ENCODE results near the gene TRIM49B. TPM values are rescaled to one million over a fixed set of nuclear protein-coding genes. Genes with fewer than 3 reads are reported as not detected.
"Not testable (repeated sequence)": the region's sequence is repeated elsewhere in the genome, so short reads cannot be mapped to it uniquely, and the experiment has no call there.

TRIM49B gene
- not detected for polyA plus RNA-seq (ENCODE audit: low read depth in 6 of 6)

DNA sequence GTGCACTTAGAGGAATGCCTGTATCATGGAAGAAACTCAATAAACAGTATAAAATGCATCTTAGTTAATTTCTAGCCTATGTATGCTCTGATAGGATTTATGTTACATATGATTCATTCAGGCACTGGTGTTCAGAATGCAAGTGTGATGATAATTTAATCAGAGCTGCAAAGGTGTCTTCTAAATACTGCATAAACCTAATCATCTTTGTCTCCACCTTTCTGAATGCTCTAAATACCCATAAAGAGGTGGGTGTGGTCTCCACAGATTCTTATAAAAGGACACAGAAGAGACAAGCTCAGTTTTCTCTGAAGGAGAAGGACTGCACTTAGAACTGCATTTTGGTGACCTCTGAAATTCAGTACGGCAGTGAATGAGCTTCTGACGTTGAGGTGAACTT lies at the start of gene TRIM49B:
Gene TRIM49B, plus strand, starts transcription at position 301 of the 400 bp plus-strand sequence. CDS start 2,777 bp downstream, outside the sequence.
- ATAC-seq (ENCODE audit: low read depth in 2 of 2); H3K9me3 Mint-ChIP-seq; H3K36me3 Mint-ChIP-seq; H3K4me1 Mint-ChIP-seq; H3K27ac Mint-ChIP-seq; H3K27me3 Mint-ChIP-seq; DNase-seq; H3K4me3 Mint-ChIP-seq: not testable (repeated sequence)

DNA sequence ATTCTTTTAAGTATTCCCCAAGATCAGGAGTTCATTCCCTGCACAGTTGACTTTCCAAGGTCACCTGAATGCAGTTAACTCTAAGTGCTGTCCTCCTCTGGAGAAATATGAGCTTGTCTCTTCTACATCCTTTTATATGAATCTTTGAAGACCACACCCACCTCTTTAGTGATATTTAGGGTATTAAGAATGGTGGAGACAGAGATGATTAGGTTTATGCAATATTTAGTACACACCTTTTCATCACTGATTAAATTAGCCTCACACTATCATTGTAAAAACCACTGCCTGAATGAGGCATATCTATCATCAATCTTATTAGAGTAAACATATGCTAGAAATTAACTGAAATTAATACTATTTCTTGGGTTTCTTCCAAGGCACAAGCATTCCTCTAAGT lies 44.8 kb upstream of the TRIM49B start, which contains the start of gene TRIM51G:
Gene TRIM51G, minus strand, starts transcription at position 101 of the 400 bp plus-strand sequence. CDS start 2,190 bp downstream, outside the sequence.
- H3K4me1 Mint-ChIP-seq; H3K27ac Mint-ChIP-seq; DNase-seq; H3K9me3 Mint-ChIP-seq; H3K4me3 Mint-ChIP-seq; H3K36me3 Mint-ChIP-seq; ATAC-seq (ENCODE audit: low read depth in 2 of 2); H3K27me3 Mint-ChIP-seq: not testable (repeated sequence)

DNA sequence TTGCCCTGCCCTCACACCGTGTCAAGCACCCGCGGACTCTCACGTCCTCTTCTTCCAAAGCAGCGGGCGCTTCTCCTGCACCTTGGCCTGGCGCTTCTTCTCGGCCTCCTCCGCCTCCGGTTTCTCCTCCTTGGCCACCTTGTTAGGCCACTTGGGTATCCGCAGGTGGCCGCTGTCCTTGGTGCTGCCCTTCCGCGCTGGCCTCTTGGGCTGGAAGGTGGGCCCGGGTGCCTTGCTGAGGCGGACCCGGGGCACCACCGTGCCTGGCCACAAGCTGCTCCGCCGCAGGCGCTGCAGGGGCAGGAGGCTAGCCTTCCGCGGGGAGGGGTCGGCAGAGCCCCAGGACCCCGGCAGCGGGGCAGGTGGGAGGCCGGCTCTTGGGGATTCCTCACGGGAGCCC lies 19.6 kb downstream of the TRIM49B start:
- not testable (repeated sequence) for ATAC-seq (ENCODE audit: low read depth in 2 of 2); H3K27ac Mint-ChIP-seq; DNase-seq; H3K4me3 Mint-ChIP-seq; H3K4me1 Mint-ChIP-seq; H3K36me3 Mint-ChIP-seq; H3K27me3 Mint-ChIP-seq
- peaks cover 0 to 24% (median 6%) of the 10 kb centered on the region in 7 donors for H3K9me3 Mint-ChIP-seq

DNA sequence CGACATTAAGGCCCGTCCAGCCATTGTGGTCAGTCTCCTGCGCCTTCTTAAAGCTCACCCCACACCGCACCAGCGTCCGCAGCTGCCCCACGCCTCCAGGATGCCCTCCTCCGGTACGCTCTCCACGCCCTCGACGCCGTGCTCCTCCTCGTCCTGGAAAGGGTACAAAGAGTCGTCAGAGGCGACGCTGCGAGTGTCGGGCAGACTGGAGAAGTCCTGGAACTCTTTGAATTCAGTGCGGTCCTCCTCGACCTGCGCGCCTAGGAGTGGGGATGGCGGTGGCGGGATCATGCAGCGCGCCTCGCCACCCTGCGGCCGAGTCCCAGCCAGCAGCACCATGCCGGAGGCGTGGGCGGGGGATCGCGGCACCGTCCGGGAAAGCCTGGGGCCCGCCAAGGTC lies 21.2 kb downstream of the TRIM49B start:
- not testable (repeated sequence) for H3K36me3 Mint-ChIP-seq; H3K27ac Mint-ChIP-seq; H3K4me1 Mint-ChIP-seq; DNase-seq; H3K4me3 Mint-ChIP-seq; H3K27me3 Mint-ChIP-seq; ATAC-seq (ENCODE audit: low read depth in 2 of 2)
- peaks cover 0 to 16% (median 2%) of the 10 kb centered on the region in 7 donors for H3K9me3 Mint-ChIP-seq

- not testable (repeated sequence) for H3K9me3 Mint-ChIP-seq; H3K27me3 Mint-ChIP-seq; ATAC-seq (ENCODE audit: low read depth in 2 of 2); DNase-seq; H3K4me1 Mint-ChIP-seq; H3K36me3 Mint-ChIP-seq; H3K4me3 Mint-ChIP-seq; H3K27ac Mint-ChIP-seq
Measured at GRCh38 chr11:49059012-49059411, 30.4 kb downstream of the TRIM49B start, which contains the start of gene TRIM64C. Gene TRIM64C (minus strand): TSS chr11:49059112. CDS start chr11:49059112, 0 bp downstream.

DNA sequence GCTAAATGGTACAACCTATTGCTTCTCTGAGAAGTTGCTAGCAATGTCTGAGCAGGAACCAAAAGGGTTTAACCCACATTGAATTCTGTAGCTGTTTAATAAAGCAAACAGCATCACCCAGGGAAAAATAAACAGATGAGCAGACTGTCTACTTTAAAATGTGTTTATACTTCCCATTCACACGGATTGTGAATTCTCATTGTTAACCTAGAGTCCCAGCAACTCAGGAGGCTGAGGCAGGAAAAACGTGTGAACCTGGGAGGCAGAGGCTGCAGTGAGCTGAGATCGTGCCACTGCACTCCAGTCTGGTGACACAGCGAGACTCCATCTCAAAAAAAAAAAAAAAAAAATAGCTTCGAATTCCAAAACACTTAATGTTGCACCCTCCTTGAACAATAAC lies 41.3 kb downstream of the TRIM49B start:
- not testable (repeated sequence) for H3K4me1 Mint-ChIP-seq; ATAC-seq (ENCODE audit: low read depth in 2 of 2); H3K36me3 Mint-ChIP-seq; H3K9me3 Mint-ChIP-seq; H3K27ac Mint-ChIP-seq; H3K4me3 Mint-ChIP-seq; H3K27me3 Mint-ChIP-seq; DNase-seq

Other genes with a start within 250 kb of the TRIM49B start
- not detected for gene TRIM51G, start 44.9 kb upstream of the TRIM49B start, polyA plus RNA-seq (ENCODE audit: low read depth in 6 of 6)
- gene TRIM64C, start 30.3 kb downstream of the TRIM49B start, polyA plus RNA-seq (ENCODE audit: low read depth in 6 of 6) = not detected
- gene FOLH1, start 179.8 kb downstream of the TRIM49B start, polyA plus RNA-seq (ENCODE audit: low read depth in 6 of 6) = not detected